NCI-H2081 (cell line): ENCODE measurements around the gene FHOD3.

Experiments used
- DNase-seq, 2 experiments: peaks; one replicate each; lab custom pipeline; 2025; lab: John Stamatoyannopoulos, UW

The FHOD3 gene

GRCh38 chr18:36522509-36522908 lies 225.0 kb downstream of the FHOD3 start:
- DNase-seq: no peak

- DNase-seq: no peak
Measured at GRCh38 chr18:36525913-36526312, 228.4 kb downstream of the FHOD3 start.

GRCh38 chr18:36526611-36527010 lies 229.1 kb downstream of the FHOD3 start:
- DNase-seq: no peak

GRCh38 chr18:36527051-36527450 lies 229.5 kb downstream of the FHOD3 start:
- DNase-seq: no peak

GRCh38 chr18:36527740-36528455 lies 230.4 kb downstream of the FHOD3 start:
- no peak for DNase-seq

GRCh38 chr18:36529747-36530146 lies 232.2 kb downstream of the FHOD3 start:
- no peak for DNase-seq

GRCh38 chr18:36530676-36531405 lies 233.3 kb downstream of the FHOD3 start:
- no peak for DNase-seq

GRCh38 chr18:36531636-36532035 lies 234.1 kb downstream of the FHOD3 start:
- no peak for DNase-seq

GRCh38 chr18:36532394-36532793 lies 234.9 kb downstream of the FHOD3 start:
- no peak for DNase-seq

GRCh38 chr18:36532815-36533214 lies 235.3 kb downstream of the FHOD3 start:
- DNase-seq: no peak

GRCh38 chr18:36533446-36534153 lies 236.1 kb downstream of the FHOD3 start:
- no peak for DNase-seq

GRCh38 chr18:36534154-36534688 lies 236.7 kb downstream of the FHOD3 start:
- DNase-seq: no peak

GRCh38 chr18:36535202-36535935 lies 237.9 kb downstream of the FHOD3 start:
- no peak for DNase-seq

GRCh38 chr18:36536426-36536825 lies 238.9 kb downstream of the FHOD3 start:
- peak; percentile 2 to 12 for DNase-seq

- no peak for DNase-seq
Measured at GRCh38 chr18:36537289-36537688, 239.8 kb downstream of the FHOD3 start.

- DNase-seq: no peak
Measured at GRCh38 chr18:36539674-36540231, 242.2 kb downstream of the FHOD3 start.

GRCh38 chr18:36543030-36543429 lies 245.5 kb downstream of the FHOD3 start:
- no peak for DNase-seq

- peak in 1 of 2 experiments; percentile 14 for DNase-seq
Measured at GRCh38 chr18:36543991-36544725, 246.6 kb downstream of the FHOD3 start.

- DNase-seq: no peak
Measured at GRCh38 chr18:36545821-36546427, 248.4 kb downstream of the FHOD3 start.

GRCh38 chr18:36546876-36547275 lies 249.4 kb downstream of the FHOD3 start:
- no peak for DNase-seq
